Endothelial cell of umbilical vein (primary cell): ENCODE data around the gene PIGO. TPM values are rescaled to one million over a fixed set of nuclear protein-coding genes. Genes with fewer than 3 reads are reported as not detected.

Experiments used
- BruUV-seq: library from RNA; stranded (reverse); fragments of 400-500 nt; replicated peaks from 2 replicates; lab custom pipeline; 2021; lab: Mats Ljungman, UMichigan
- CTCF ChIA-PET: fragments of 300-600, 350-600 bp; sonication (Branson Sonifier 250); formaldehyde crosslinking; loops from one replicate; lab custom pipeline; 2021; ENCODE audit warnings: antibody characterized with exemption, inconsistent platforms; lab: Charles Lee
- POLR2A ChIA-PET: fragments of 300-600, 350-600 bp; sonication (Branson Sonifier 250); formaldehyde crosslinking; loops from one replicate; lab custom pipeline; 2021; ENCODE audit warnings: antibody characterized with exemption, inconsistent platforms; lab: Charles Lee
- DNase-seq: peaks from one replicate; pipeline ENCODE4 v3.0.0-alpha.2; 2011; ENCODE audit warnings: low read depth, low spot score
- FAIRE-seq: peaks from 2 replicates; lab custom pipeline; 2011; peaks lifted over from hg19 to GRCh38; lab: Jason Lieb, UNC
- H2AFZ ChIP-seq: 2 replicates; pipeline ENCODE4 v1.6.0; 2012; ENCODE audit warnings: low read depth, low read length, control low read depth, inconsistent platforms
- H3K27ac ChIP-seq: 2 replicates; pipeline ENCODE4 v1.5.1; 2011; ENCODE audit warnings: low read depth, mild to moderate bottlenecking, control low read depth, low read length, moderate library complexity; ENCODE audit not compliant: insufficient read depth
- H3K27me3 ChIP-seq, 2 experiments: 2 replicates each; pipeline versions ENCODE4 v1.6.0 to v1.6.1; 2011; ENCODE audit warnings: low read length in 2 of 2, mixed read lengths in 1 of 2; ENCODE audit not compliant: control insufficient read depth in 2 of 2, insufficient read depth in 2 of 2
- H3K36me3 ChIP-seq, 2 experiments: 2 replicates in 1 of 2; 3 replicates in 1 of 2; pipeline ENCODE4 v1.5.1; 2011; ENCODE audit warnings: low read length in 2 of 2, mild to moderate bottlenecking in 1 of 2, moderate library complexity in 1 of 2; ENCODE audit not compliant: control insufficient read depth in 2 of 2, insufficient read depth in 2 of 2; ENCODE audit errors: extremely low read depth in 1 of 2
- H3K4me1 ChIP-seq: 3 replicates; pipeline ENCODE4 v1.5.1; 2011; ENCODE audit warnings: mild to moderate bottlenecking, low read length; ENCODE audit not compliant: control insufficient read depth, insufficient read depth; ENCODE audit errors: extremely low read depth
- H3K4me2 ChIP-seq: 2 replicates; pipeline ENCODE4 v1.6.1; 2011; ENCODE audit warnings: low read length, control low read depth, mixed read lengths; ENCODE audit not compliant: insufficient read depth
- H3K4me3 ChIP-seq, 3 experiments: fragments of 200-600 bp in 1 of 3; sonication (generic), shearing (Covaris generic) in 1 of 3; replicated peaks in 1 of 3; 2 replicates each; pipeline ENCODE4 v1.5.1; 2011 to 2016; ENCODE audit warnings: control low read depth in 3 of 3, low read length in 3 of 3, mild to moderate bottlenecking in 2 of 3, inconsistent platforms in 1 of 3, low read depth in 1 of 3, moderate library complexity in 1 of 3; ENCODE audit not compliant: insufficient read depth in 1 of 3
- H3K79me2 ChIP-seq: 2 replicates; pipeline ENCODE4 v1.6.0; 2012; ENCODE audit warnings: low read length, inconsistent platforms; ENCODE audit not compliant: control insufficient read depth, insufficient read depth
- H3K9ac ChIP-seq: replicated peaks from 2 replicates; pipeline ENCODE3; 2011; ENCODE audit warnings: low read length, control low read depth; ENCODE audit not compliant: insufficient read depth; ENCODE audit errors: extremely low read depth
- H3K9me1 ChIP-seq: replicated peaks from 3 replicates; pipeline ENCODE4 v1.6.0; 2011; ENCODE audit warnings: mild to moderate bottlenecking, low read length; ENCODE audit not compliant: control insufficient read depth, insufficient read depth; ENCODE audit errors: extremely low read depth
- H3K9me3 ChIP-seq: replicated peaks from 2 replicates; pipeline ENCODE4 v1.5.1; 2012; ENCODE audit warnings: low read length, inconsistent platforms; ENCODE audit not compliant: control insufficient read depth, insufficient read depth
- H4K20me1 ChIP-seq: replicated peaks from 2 replicates; pipeline ENCODE3; 2011; ENCODE audit warnings: mild to moderate bottlenecking, low read length; ENCODE audit not compliant: control insufficient read depth, insufficient read depth; ENCODE audit errors: extremely low read depth
- EZH2 ChIP-seq: IDR thresholded peaks from 2 replicates; pipeline ENCODE4 v1.6.1; 2012; ENCODE audit warnings: borderline replicate concordance, low read depth, mild to moderate bottlenecking, moderate library complexity, low read length, inconsistent platforms; ENCODE audit not compliant: severe bottlenecking
- FOS ChIP-seq: IDR thresholded peaks from 2 replicates; pipeline ENCODE4 v1.6.1; 2011; ENCODE audit warnings: mild to moderate bottlenecking, low read length, moderate library complexity, borderline replicate concordance; ENCODE audit not compliant: insufficient read depth
- GATA2 ChIP-seq: IDR thresholded peaks from 2 replicates; pipeline ENCODE4 v1.7.0; 2011; ENCODE audit warnings: low read depth, mild to moderate bottlenecking, moderate library complexity, mixed read lengths, low read length; ENCODE audit not compliant: insufficient read length, insufficient read depth
- JUN ChIP-seq: IDR thresholded peaks from 2 replicates; pipeline ENCODE4 v1.6.1; 2011; ENCODE audit warnings: borderline replicate concordance, low read depth; ENCODE audit not compliant: insufficient read length, insufficient read depth
- MYC ChIP-seq: IDR thresholded peaks from one replicate; pipeline ENCODE4 v1.6.1; 2011; ENCODE audit warnings: mild to moderate bottlenecking, low read depth, low read length
- POLR2A ChIP-seq: IDR thresholded peaks from 2 replicates; pipeline ENCODE4 v1.6.1; 2012; ENCODE audit warnings: low read depth, mild to moderate bottlenecking, control low read depth, low read length
- POLR2AphosphoS5 ChIP-seq: IDR thresholded peaks from 2 replicates; pipeline ENCODE4 v1.6.1; 2012; ENCODE audit warnings: low read depth, mild to moderate bottlenecking, control low read depth, low read length, moderate library complexity; ENCODE audit not compliant: insufficient read depth
- dilution Hi-C: fragments of 300-500 bp; cut with MboI; formaldehyde crosslinking; loops from one replicate; pipeline ENCODE4 v1.15.0; 2019; ENCODE audit warnings: low sequenced_read_pairs; ENCODE audit not compliant: extremely low pct_ligation_motif_present
- intact Hi-C: fragments of 100-400 bp; cut with micrococcal nuclease; formaldehyde crosslinking; loops from one replicate; pipeline ENCODE4 v1.10.0; 2022
- polyA plus RNA-seq, 4 experiments: library from polyadenylated mRNA; depleted of rRNA in 3 of 4; stranded (reverse) in 3 of 4; unstranded in 1 of 4; fragments of >200 nt; gene quantifications; 2 replicates each; pipeline versions ENCODE4 v1.2.1 to v1.2.3, GENCODE V29; 2011 to 2012; ENCODE audit warnings: missing spikeins in 1 of 4
- total RNA-seq: library from RNA; stranded (reverse); gene quantifications from 2 replicates; pipeline ENCODE4 v1.2.3, GENCODE V29; 2021
- TF ChIP-seq, protein P1 (sequence below): IDR thresholded peaks from 2 replicates; pipeline ENCODE4 v1.6.1; 2011; ENCODE audit not compliant: insufficient read depth, insufficient read length
- TF ChIP-seq, protein P2 (sequence below), 2 donors: IDR thresholded peaks; 1 replicate in 1 of 2; 2 replicates in 1 of 2; pipeline ENCODE4 v1.5.1; 2011; ENCODE audit warnings: low read length in 2 of 2, mild to moderate bottlenecking in 2 of 2, moderate library complexity in 2 of 2, control low read depth in 1 of 2, inconsistent platforms in 1 of 2, low read depth in 1 of 2; ENCODE audit not compliant: insufficient read depth in 1 of 2; ENCODE audit errors: extremely low read depth in 1 of 2

The PIGO gene
- total and polyA plus RNA-seq, 2 donors (not counting 3 experiments of a cell fraction or from before 2014, with no cell fraction given), result 23.5 to 27.3 TPM

DNA sequence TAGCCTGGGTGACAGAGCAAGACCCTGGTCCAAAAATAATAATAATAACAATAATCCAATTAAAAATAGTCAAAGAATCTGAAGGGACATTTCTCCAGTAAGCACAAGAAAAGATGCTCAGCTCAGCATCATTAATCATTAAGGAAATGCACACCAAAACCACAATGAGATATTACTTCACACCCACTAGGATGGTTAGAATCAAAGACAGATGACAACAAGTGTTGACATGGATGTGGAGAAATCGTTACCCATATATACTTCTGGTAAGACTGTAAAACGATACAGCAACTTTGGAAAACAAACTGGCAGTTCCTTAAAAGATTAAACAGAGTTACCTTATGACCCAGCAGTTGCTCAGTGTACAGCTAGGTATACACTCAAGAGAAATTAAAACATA, 11.3 kb downstream of the PIGO start:
- Histone ChIP-seq H4K20me1 (no peaks in the 10 kb centered on the region), H3K4me2 (no peak overlapping the region), H3K9ac (no peak overlapping the region), H3K4me1 (peaks cover 3% of the 10 kb centered on the region), H3K79me2 (no peaks in the 10 kb centered on the region), H3K27me3 (no peaks in the 10 kb centered on the region), H3K9me1 (no peaks in the 10 kb centered on the region), H3K4me3 (no peak overlapping the region), H3K27ac (no peak overlapping the region), H3K9me3 (no peaks in the 10 kb centered on the region), H3K36me3 (peaks cover 2 to 13% of the 10 kb centered on the region in 2 experiments), H2AFZ (no peak overlapping the region)
- no TSS peak for BruUV-seq
- TF ChIP-seq FOS (no peak), JUN (no peak), GATA2 (no peak), MYC (no peak), EZH2 (no peak), POLR2AphosphoS5 (no peak), POLR2A (no peak)
- TF ChIP-seq, protein P1, sequence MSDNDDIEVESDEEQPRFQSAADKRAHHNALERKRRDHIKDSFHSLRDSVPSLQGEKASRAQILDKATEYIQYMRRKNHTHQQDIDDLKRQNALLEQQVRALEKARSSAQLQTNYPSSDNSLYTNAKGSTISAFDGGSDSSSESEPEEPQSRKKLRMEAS, result no peak
- TF ChIP-seq, protein P2, sequence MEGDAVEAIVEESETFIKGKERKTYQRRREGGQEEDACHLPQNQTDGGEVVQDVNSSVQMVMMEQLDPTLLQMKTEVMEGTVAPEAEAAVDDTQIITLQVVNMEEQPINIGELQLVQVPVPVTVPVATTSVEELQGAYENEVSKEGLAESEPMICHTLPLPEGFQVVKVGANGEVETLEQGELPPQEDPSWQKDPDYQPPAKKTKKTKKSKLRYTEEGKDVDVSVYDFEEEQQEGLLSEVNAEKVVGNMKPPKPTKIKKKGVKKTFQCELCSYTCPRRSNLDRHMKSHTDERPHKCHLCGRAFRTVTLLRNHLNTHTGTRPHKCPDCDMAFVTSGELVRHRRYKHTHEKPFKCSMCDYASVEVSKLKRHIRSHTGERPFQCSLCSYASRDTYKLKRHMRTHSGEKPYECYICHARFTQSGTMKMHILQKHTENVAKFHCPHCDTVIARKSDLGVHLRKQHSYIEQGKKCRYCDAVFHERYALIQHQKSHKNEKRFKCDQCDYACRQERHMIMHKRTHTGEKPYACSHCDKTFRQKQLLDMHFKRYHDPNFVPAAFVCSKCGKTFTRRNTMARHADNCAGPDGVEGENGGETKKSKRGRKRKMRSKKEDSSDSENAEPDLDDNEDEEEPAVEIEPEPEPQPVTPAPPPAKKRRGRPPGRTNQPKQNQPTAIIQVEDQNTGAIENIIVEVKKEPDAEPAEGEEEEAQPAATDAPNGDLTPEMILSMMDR (IDR thresholded peaks at IDR 0.05; ENCODE audit: extremely low read depth in 1 of 2, insufficient read depth in 1 of 2, low read depth in 1 of 2, low read length in 2 of 2), result no peak
- no peak for DNase-seq
- ChIA-PET POLR2A (interaction anchor here (0.7 kb wide), 1 partner anchor 12 kb away, joined by 3 read pairs; no protein-coding TSS in a partner anchor), CTCF (no interaction called here)
- dilution Hi-C loops (no loop called here), intact Hi-C loops (no loop called here)
- no peak for FAIRE-seq
